ENCODE measurements around the gene ZNF8. TPM values are rescaled to one million over a fixed set of nuclear protein-coding genes. Genes with fewer than 3 reads are reported as not detected.

The ZNF8 gene
- total and polyA plus RNA-seq, 7 donors: 0.60 to 8.6 (median 4.9) TPM

DNA sequence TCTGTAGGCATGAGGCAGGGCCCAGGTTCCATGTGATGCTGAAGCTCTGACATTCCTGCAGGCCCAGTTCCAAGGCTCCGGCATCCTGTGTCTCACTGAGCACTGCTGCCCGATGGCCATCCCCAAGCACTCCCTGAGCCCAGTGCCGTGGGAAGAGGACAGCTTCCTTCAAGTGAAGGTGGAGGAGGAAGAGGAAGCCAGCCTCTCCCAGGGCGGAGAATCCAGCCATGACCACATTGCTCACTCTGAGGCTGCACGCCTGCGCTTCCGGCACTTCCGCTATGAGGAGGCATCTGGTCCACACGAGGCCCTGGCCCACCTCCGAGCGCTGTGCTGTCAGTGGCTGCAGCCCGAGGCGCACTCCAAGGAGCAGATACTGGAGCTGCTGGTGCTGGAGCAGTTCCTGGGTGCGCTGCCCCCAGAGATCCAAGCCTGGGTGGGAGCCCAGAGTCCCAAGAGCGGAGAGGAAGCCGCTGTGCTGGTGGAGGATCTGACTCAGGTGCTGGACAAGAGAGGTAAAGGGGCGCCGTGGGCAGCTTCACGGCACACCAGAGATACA, 56.0 kb downstream of the ZNF8 start:
- 94 to 96% methylated on average over 19 of the region's 19 CpGs for WGBS, 2 donors
- no peaks in the 10 kb centered on the region for H3K9me3 ChIP-seq
- peaks cover 9 to 51% (median 22%) of the 10 kb centered on the region in 4 donors for H3K36me3 ChIP-seq
- intact Hi-C loops (cut with DNase I): no loop called here
- no peak overlapping the region for H3K4me3 ChIP-seq
- no peak for DNase-seq
- no peaks in the 10 kb centered on the region for H3K4me1 ChIP-seq
- no peak overlapping the region for H3K27ac ChIP-seq
- H3K27me3 ChIP-seq: no peaks in the 10 kb centered on the region
- TF ChIP-seq EP300 (IDR thresholded peaks at IDR 0.05) (no peak), POLR2A (IDR thresholded peaks at IDR 0.05) (no peak), POLR2AphosphoS5 (IDR thresholded peaks at IDR 0.05) (no peak)
- TF ChIP-seq, protein P1, sequence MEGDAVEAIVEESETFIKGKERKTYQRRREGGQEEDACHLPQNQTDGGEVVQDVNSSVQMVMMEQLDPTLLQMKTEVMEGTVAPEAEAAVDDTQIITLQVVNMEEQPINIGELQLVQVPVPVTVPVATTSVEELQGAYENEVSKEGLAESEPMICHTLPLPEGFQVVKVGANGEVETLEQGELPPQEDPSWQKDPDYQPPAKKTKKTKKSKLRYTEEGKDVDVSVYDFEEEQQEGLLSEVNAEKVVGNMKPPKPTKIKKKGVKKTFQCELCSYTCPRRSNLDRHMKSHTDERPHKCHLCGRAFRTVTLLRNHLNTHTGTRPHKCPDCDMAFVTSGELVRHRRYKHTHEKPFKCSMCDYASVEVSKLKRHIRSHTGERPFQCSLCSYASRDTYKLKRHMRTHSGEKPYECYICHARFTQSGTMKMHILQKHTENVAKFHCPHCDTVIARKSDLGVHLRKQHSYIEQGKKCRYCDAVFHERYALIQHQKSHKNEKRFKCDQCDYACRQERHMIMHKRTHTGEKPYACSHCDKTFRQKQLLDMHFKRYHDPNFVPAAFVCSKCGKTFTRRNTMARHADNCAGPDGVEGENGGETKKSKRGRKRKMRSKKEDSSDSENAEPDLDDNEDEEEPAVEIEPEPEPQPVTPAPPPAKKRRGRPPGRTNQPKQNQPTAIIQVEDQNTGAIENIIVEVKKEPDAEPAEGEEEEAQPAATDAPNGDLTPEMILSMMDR (IDR thresholded peaks at IDR 0.05): no peak

DNA sequence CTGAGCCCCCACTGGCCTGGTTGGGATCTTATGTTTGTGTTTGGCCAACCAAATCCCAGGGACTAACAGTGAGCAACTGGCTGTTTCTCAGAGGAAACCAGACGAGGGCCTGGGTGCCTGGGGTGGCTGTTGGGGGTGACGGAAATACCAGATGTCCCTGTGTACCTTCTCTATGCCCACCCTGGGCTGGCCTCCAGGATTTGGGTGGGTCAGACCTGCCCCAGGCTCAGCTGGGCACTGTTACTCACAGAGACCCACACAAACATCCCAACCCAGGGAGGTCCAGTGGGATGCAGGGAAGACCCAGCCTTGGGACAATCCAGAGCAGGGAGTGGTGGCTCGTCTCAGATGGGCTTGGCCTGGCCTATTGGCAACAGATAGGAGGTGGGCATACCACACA, 56.9 kb downstream of the ZNF8 start:
- no peak overlapping the region for H3K4me3 ChIP-seq
- H3K36me3 ChIP-seq: peaks cover 9 to 53% (median 26%) of the 10 kb centered on the region in 4 donors
- WGBS, 2 donors: 91 to 92% methylated on average over 3 of the region's 3 CpGs
- no peak for DNase-seq
- H3K9me3 ChIP-seq: no peaks in the 10 kb centered on the region
- no peaks in the 10 kb centered on the region for H3K27me3 ChIP-seq
- H3K4me1 ChIP-seq: no peaks in the 10 kb centered on the region
- TF ChIP-seq, protein P1 (IDR thresholded peaks at IDR 0.05): no peak
- TF ChIP-seq POLR2A (IDR thresholded peaks at IDR 0.05): no peak
- TF ChIP-seq POLR2AphosphoS5 (IDR thresholded peaks at IDR 0.05): no peak
- TF ChIP-seq EP300 (IDR thresholded peaks at IDR 0.05): no peak
- H3K27ac ChIP-seq: no peak overlapping the region
- intact Hi-C loops (cut with DNase I): no loop called here

DNA sequence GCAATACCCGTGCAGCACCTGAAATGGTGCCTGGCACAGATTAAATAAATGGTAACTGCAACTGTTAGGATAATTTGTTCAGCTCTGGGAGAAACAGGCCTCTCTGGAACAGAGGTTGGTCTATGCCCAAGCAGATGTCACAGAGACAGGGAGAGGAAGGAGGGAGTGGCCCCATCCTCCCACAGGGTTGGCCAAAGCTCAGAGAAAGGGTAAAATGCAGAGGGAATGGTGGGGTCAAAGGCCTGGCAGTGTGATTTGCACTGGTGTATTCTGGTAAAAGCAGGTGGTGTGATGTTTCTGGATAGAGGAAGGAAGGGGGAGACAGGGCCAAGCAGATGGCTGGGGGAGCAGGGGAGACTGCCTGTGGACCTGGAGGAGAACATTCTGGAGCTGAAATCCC, 57.5 kb downstream of the ZNF8 start:
- TF ChIP-seq EP300 (IDR thresholded peaks at IDR 0.05) (no peak), POLR2AphosphoS5 (IDR thresholded peaks at IDR 0.05) (no peak), POLR2A (IDR thresholded peaks at IDR 0.05) (no peak)
- TF ChIP-seq, protein P1 (IDR thresholded peaks at IDR 0.05): no peak
- Histone ChIP-seq H3K27me3 (no peaks in the 10 kb centered on the region), H3K9me3 (no peaks in the 10 kb centered on the region), H3K4me3 (no peak overlapping the region), H3K4me1 (no peaks in the 10 kb centered on the region), H3K27ac (no peak overlapping the region), H3K36me3 (peaks cover 9 to 53% (median 26%) of the 10 kb centered on the region in 4 donors)
- 95 to 99% methylated on average over 1 of the region's 1 CpG for WGBS, 2 donors
- intact Hi-C loops (cut with DNase I): no loop called here
- no peak for DNase-seq

DNA sequence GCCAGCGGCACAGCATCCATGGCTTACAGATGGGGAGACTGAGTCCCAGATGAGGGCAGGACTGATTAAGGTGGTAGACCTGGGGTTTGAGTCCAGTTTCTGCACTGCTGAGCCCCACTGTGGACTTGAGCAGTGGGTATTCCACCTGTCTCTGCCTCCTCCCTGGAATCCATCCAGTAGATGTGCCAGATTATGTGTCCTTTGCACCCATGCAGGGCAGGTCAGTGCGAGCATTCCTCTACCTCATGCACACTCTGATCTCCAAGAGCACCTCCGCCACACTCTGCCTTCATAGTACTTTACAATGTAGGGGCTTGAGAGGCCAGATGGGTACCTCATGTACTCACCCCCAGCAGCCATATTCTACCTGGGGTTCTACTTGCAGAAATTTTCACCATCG, 58.1 kb downstream of the ZNF8 start:
- DNase-seq: no peak
- intact Hi-C loops (cut with DNase I): no loop called here
- Histone ChIP-seq H3K4me1 (no peaks in the 10 kb centered on the region), H3K36me3 (peaks cover 9 to 53% (median 26%) of the 10 kb centered on the region in 4 donors), H3K27ac (no peak overlapping the region), H3K27me3 (no peaks in the 10 kb centered on the region), H3K4me3 (no peak overlapping the region), H3K9me3 (no peaks in the 10 kb centered on the region)
- no peak for TF ChIP-seq POLR2AphosphoS5 (IDR thresholded peaks at IDR 0.05)
- TF ChIP-seq EP300 (IDR thresholded peaks at IDR 0.05): no peak
- no peak for TF ChIP-seq POLR2A (IDR thresholded peaks at IDR 0.05)
- TF ChIP-seq, protein P1 (IDR thresholded peaks at IDR 0.05): no peak
- WGBS, 2 donors: 97% methylated on average over 4 of the region's 4 CpGs

DNA sequence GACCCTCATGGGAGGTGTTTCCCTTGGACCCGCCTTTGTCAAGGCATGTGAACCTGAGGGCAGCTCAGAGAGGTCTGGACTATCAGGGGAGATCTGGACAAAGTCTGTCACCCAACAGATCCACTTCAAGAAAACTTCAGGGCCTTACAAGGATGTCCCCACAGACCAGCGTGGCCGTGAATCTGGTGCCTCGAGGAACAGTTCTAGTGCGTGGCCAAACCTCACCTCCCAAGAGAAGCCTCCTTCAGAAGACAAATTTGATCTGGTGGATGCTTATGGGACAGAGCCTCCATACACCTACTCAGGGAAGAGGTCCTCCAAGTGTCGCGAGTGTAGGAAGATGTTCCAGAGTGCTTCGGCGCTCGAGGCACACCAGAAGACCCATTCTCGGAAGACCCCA, 59.6 kb downstream of the ZNF8 start:
- Histone ChIP-seq H3K27ac (no peak overlapping the region), H3K4me1 (no peaks in the 10 kb centered on the region), H3K9me3 (no peaks in the 10 kb centered on the region), H3K27me3 (no peaks in the 10 kb centered on the region), H3K36me3 (peaks cover 9 to 53% (median 26%) of the 10 kb centered on the region in 4 donors), H3K4me3 (no peak overlapping the region)
- WGBS, 2 donors: 97 to 98% methylated on average over 11 of the region's 11 CpGs
- TF ChIP-seq POLR2A (IDR thresholded peaks at IDR 0.05) (no peak), POLR2AphosphoS5 (IDR thresholded peaks at IDR 0.05) (no peak), EP300 (IDR thresholded peaks at IDR 0.05) (no peak)
- TF ChIP-seq, protein P1 (IDR thresholded peaks at IDR 0.05): no peak
- intact Hi-C loops (cut with DNase I): no loop called here
- no peak for DNase-seq

Data from sigmoid colon (tissue), 7 donors.